ENCODE measurements around the gene SEPTIN2.

- no peak for TF ChIP-seq CTCF (conservative IDR thresholded peaks at IDR 0.05)
- TF ChIP-seq EZH2 (IDR thresholded peaks at IDR 0.05; ENCODE audit: low read depth), result no peak
Measured at GRCh38 chr2:241393524-241394196, 77.9 kb downstream of the SEPTIN2 start.
